Stimulated activated naive B cell treated with anti-CD40 and anti-IgM and Interleukin-4, amounts not matched to agents 10 μg/mL and 1 μg/mL and 100 μg/mL, for 72 hours (primary cell): ENCODE measurements around the gene RNFT2.

ENCODE experiments used
- ATAC-seq, 2 donors: fragments of 150-1000 bp; cut with Tn5 transposase; replicated peaks; 2 replicates each; pipeline ENCODE4 v1.10.0; 2021; ENCODE audit warnings: moderate library complexity in 1 of 2
- DNase-seq: peaks from one replicate; pipeline ENCODE4 v3.0.0; 2021
- H3K27ac Mint-ChIP-seq: one replicate; pipeline ENCODE4 v1.8.0; 2022; ENCODE audit warnings: mild to moderate bottlenecking, mixed read lengths
- H3K27me3 Mint-ChIP-seq, 2 donors: one replicate each; pipeline ENCODE4 v1.8.0; 2022; ENCODE audit warnings: mixed read lengths in 2 of 2
- H3K36me3 Mint-ChIP-seq, 2 donors: one replicate each; pipeline ENCODE4 v1.8.0; 2022; ENCODE audit warnings: mixed read lengths in 2 of 2, mild to moderate bottlenecking in 1 of 2
- H3K4me1 Mint-ChIP-seq, 2 donors: one replicate each; pipeline ENCODE4 v1.8.0; 2022; ENCODE audit warnings: mixed read lengths in 2 of 2, mild to moderate bottlenecking in 1 of 2
- H3K4me3 Mint-ChIP-seq, 2 donors: one replicate each; pipeline ENCODE4 v1.8.0; 2022; ENCODE audit warnings: mild to moderate bottlenecking in 2 of 2, mixed read lengths in 2 of 2, moderate library complexity in 1 of 2
- H3K9me3 Mint-ChIP-seq, 2 donors: one replicate each; pipeline ENCODE4 v1.8.0; 2022; ENCODE audit warnings: mixed read lengths in 2 of 2, mild to moderate bottlenecking in 1 of 2

RNFT2 gene

GRCh38 chr12:116833474-116833873, 95.4 kb downstream of the RNFT2 start:
- H3K4me3 Mint-ChIP-seq: no peak overlapping the region
- peaks cover 4 to 5% of the 10 kb centered on the region in 2 donors for H3K9me3 Mint-ChIP-seq
- H3K36me3 Mint-ChIP-seq: peaks cover 18 to 32% of the 10 kb centered on the region in 2 donors
- no peaks in the 10 kb centered on the region for H3K27me3 Mint-ChIP-seq
- DNase-seq: no peak
- ATAC-seq: no peak
- peaks cover 3% of the 10 kb centered on the region in 2 donors for H3K4me1 Mint-ChIP-seq
- no peak overlapping the region for H3K27ac Mint-ChIP-seq

- Mint-ChIP-seq H3K4me3 (no peak overlapping the region), H3K36me3 (peaks cover 18 to 27% of the 10 kb centered on the region in 2 donors), H3K27me3 (no peaks in the 10 kb centered on the region), H3K9me3 (peaks cover 4 to 5% of the 10 kb centered on the region in 2 donors), H3K4me1 (peaks cover 10% of the 10 kb centered on the region in 2 donors), H3K27ac (no peak overlapping the region)
- ATAC-seq (no peak), DNase-seq (no peak)
Measured at GRCh38 chr12:116835484-116835883, 97.4 kb downstream of the RNFT2 start.

GRCh38 chr12:116837097-116837496, 99.0 kb downstream of the RNFT2 start:
- no peak for ATAC-seq
- no peak for DNase-seq
- no peak overlapping the region for H3K27ac Mint-ChIP-seq
- H3K4me1 Mint-ChIP-seq: peaks cover 10% of the 10 kb centered on the region in 2 donors
- H3K36me3 Mint-ChIP-seq: peaks cover 16 to 27% of the 10 kb centered on the region in 2 donors
- peaks cover 4 to 5% of the 10 kb centered on the region in 2 donors for H3K9me3 Mint-ChIP-seq
- H3K27me3 Mint-ChIP-seq: no peaks in the 10 kb centered on the region
- no peak overlapping the region for H3K4me3 Mint-ChIP-seq

GRCh38 chr12:116838365-116838764, 100.2 kb downstream of the RNFT2 start:
- peaks cover 16 to 28% of the 10 kb centered on the region in 2 donors for H3K36me3 Mint-ChIP-seq

GRCh38 chr12:116839287-116839830, 101.2 kb downstream of the RNFT2 start:
- no peak for DNase-seq
- H3K4me3 Mint-ChIP-seq: no peak overlapping the region
- peaks cover 15 to 30% of the 10 kb centered on the region in 2 donors for H3K36me3 Mint-ChIP-seq
- peaks cover 4 to 5% of the 10 kb centered on the region in 2 donors for H3K9me3 Mint-ChIP-seq
- ATAC-seq: no peak
- H3K27ac Mint-ChIP-seq: no peak overlapping the region
- H3K4me1 Mint-ChIP-seq: peaks cover 10% of the 10 kb centered on the region in 2 donors
- H3K27me3 Mint-ChIP-seq: no peaks in the 10 kb centered on the region

More at GRCh38 chr12:116838365-116838764, 100.2 kb downstream of the RNFT2 start:
- Mint-ChIP-seq H3K27me3 (no peaks in the 10 kb centered on the region), H3K4me1 (peaks cover 10% of the 10 kb centered on the region in 2 donors), H3K9me3 (peaks cover 4 to 5% of the 10 kb centered on the region in 2 donors), H3K4me3 (no peak overlapping the region), H3K27ac (no peak overlapping the region)
- DNase-seq: no peak
- ATAC-seq: no peak

DNA sequence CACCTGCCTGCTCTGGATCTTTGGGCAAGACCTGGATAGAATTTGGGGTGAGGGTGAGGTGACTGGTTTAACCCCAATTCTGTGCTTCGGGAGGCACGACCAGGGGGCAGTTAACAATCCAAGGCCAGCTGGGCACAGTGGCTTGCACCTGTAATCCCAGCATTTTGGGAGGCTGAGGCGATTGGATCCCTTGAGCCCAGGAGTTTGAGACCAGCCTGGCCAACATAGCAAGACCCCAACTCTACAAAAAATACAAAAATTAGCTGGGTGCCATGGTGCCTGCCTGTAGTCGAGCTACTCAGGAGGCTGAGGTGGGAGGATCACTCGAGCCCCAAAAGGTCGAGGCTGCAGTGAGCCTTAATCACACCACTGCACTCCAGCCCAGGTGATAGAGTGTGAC, 105.0 kb downstream of the RNFT2 start:
- no peaks in the 10 kb centered on the region for H3K9me3 Mint-ChIP-seq

GRCh38 chr12:116849216-116849615, 111.1 kb downstream of the RNFT2 start:
- Mint-ChIP-seq H3K27ac (no peak overlapping the region), H3K36me3 (peaks cover 3 to 11% of the 10 kb centered on the region in 2 donors), H3K4me3 (no peak overlapping the region), H3K27me3 (no peaks in the 10 kb centered on the region), H3K9me3 (peaks cover 0 to 2% of the 10 kb centered on the region in 2 donors), H3K4me1 (peaks cover 0 to 2% of the 10 kb centered on the region in 2 donors)
- no peak for ATAC-seq
- no peak for DNase-seq

More for the DNA sequence above, 105.0 kb downstream of the RNFT2 start:
- Mint-ChIP-seq H3K4me1 (peaks cover 8 to 10% of the 10 kb centered on the region in 2 donors), H3K4me3 (no peak overlapping the region), H3K27ac (no peak overlapping the region), H3K27me3 (no peaks in the 10 kb centered on the region), H3K36me3 (peaks cover 0 to 11% of the 10 kb centered on the region in 2 donors)
- DNase-seq (no peak), ATAC-seq (no peak)

- no peaks in the 10 kb centered on the region for H3K27me3 Mint-ChIP-seq
Measured at GRCh38 chr12:116852303-116852702, 114.2 kb downstream of the RNFT2 start.

GRCh38 chr12:116853507-116853906, 115.4 kb downstream of the RNFT2 start:
- peaks cover 21 to 25% of the 10 kb centered on the region in 2 donors for H3K4me1 Mint-ChIP-seq
- DNase-seq (no peak), ATAC-seq (no peak)
- H3K4me3 Mint-ChIP-seq: no peak overlapping the region
- no peak overlapping the region for H3K27ac Mint-ChIP-seq
- H3K27me3 Mint-ChIP-seq: no peaks in the 10 kb centered on the region
- no peaks in the 10 kb centered on the region for H3K9me3 Mint-ChIP-seq
- peaks cover 1 to 3% of the 10 kb centered on the region in 2 donors for H3K36me3 Mint-ChIP-seq

More at GRCh38 chr12:116852303-116852702, 114.2 kb downstream of the RNFT2 start:
- DNase-seq (no peak), ATAC-seq (no peak)
- H3K27ac Mint-ChIP-seq: no peak overlapping the region
- H3K36me3 Mint-ChIP-seq: peaks cover 3 to 8% of the 10 kb centered on the region in 2 donors
- H3K4me3 Mint-ChIP-seq: no peak overlapping the region
- H3K4me1 Mint-ChIP-seq: peaks cover 12% of the 10 kb centered on the region in 2 donors
- peaks cover 0 to 2% of the 10 kb centered on the region in 2 donors for H3K9me3 Mint-ChIP-seq

DNA sequence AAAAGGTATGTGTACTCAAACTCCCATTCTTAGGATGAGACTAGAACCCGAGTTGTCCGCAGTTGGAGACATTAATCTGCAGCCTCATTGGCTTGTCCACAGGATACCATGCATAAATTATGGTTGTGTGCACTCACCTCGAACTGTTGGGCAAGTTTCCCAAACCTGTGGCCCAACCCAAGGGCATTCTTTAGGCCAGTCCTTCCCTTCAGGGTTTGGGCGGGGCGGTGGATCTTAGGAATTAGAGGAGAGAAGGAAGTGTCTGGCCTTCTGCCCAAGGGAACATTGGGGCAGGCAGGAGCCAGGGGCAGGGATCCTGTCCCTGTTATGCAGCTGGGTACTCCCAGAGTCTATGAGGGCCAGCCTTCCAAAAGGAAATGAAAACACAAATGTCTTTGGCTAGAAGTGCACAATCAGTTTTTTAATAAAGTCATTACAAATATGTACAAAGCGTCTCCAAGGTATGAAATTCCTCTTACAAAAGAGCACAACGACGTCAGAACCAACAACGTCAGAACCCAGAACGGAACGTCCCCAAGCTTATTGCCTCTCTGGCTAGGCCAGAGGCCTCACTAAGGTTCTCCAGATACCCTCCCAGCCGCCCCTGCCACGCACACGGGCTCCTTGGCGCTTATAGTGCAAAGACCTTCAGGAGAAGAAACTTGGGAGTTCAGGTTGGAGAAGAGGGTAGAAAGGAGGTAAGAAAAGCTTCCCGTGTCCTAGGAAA, 117.8 kb downstream of the RNFT2 start:
- no peaks in the 10 kb centered on the region for H3K36me3 Mint-ChIP-seq
- no peak overlapping the region for H3K27ac Mint-ChIP-seq
- H3K9me3 Mint-ChIP-seq: no peaks in the 10 kb centered on the region
- peaks cover 30 to 40% of the 10 kb centered on the region in 2 donors for H3K4me1 Mint-ChIP-seq
- DNase-seq (no peak), ATAC-seq (no peak)
- no peaks in the 10 kb centered on the region for H3K27me3 Mint-ChIP-seq
- no peak overlapping the region for H3K4me3 Mint-ChIP-seq

GRCh38 chr12:116856729-116857128, 118.6 kb downstream of the RNFT2 start:
- peaks cover 35 to 48% of the 10 kb centered on the region in 2 donors for H3K4me1 Mint-ChIP-seq
- no peaks in the 10 kb centered on the region for H3K9me3 Mint-ChIP-seq
- H3K27ac Mint-ChIP-seq: no peak overlapping the region
- no peaks in the 10 kb centered on the region for H3K27me3 Mint-ChIP-seq
- H3K4me3 Mint-ChIP-seq: no peak overlapping the region
- DNase-seq: no peak
- ATAC-seq: no peak
- no peaks in the 10 kb centered on the region for H3K36me3 Mint-ChIP-seq

- Mint-ChIP-seq H3K4me1 (peaks cover 43 to 68% of the 10 kb centered on the region in 2 donors), H3K4me3 (no peak overlapping the region), H3K27ac (no peak overlapping the region), H3K9me3 (peaks cover 0 to 5% of the 10 kb centered on the region in 2 donors), H3K36me3 (peaks cover 0 to 3% of the 10 kb centered on the region in 2 donors), H3K27me3 (no peaks in the 10 kb centered on the region)
- no peak for DNase-seq
- no peak for ATAC-seq
Measured at GRCh38 chr12:116859079-116859478, 121.0 kb downstream of the RNFT2 start.

- H3K4me3 Mint-ChIP-seq: peak overlapping the region in 1 of 2 donors; percentile 31
- no peak overlapping the region for H3K27ac Mint-ChIP-seq
- peaks cover 0 to 5% of the 10 kb centered on the region in 2 donors for H3K9me3 Mint-ChIP-seq
- DNase-seq (no peak), ATAC-seq (no peak)
- no peaks in the 10 kb centered on the region for H3K27me3 Mint-ChIP-seq
- peaks cover 41 to 72% of the 10 kb centered on the region in 2 donors for H3K4me1 Mint-ChIP-seq
- peaks cover 0 to 3% of the 10 kb centered on the region in 2 donors for H3K36me3 Mint-ChIP-seq
Measured at GRCh38 chr12:116860263-116860662, 122.1 kb downstream of the RNFT2 start.

GRCh38 chr12:116861320-116861719, 123.2 kb downstream of the RNFT2 start:
- DNase-seq (peak; percentile 73), ATAC-seq (peak; percentile 83 to 84)
- Mint-ChIP-seq H3K36me3 (peaks cover 0 to 3% of the 10 kb centered on the region in 2 donors), H3K9me3 (peaks cover 0 to 5% of the 10 kb centered on the region in 2 donors), H3K27me3 (no peaks in the 10 kb centered on the region), H3K4me3 (peak overlapping the region; percentile 37 to 49), H3K4me1 (peaks cover 38 to 65% of the 10 kb centered on the region in 2 donors), H3K27ac (peak overlapping the region; percentile 91)

- peak overlapping the region in 1 of 2 donors; percentile 44 for H3K4me3 Mint-ChIP-seq
- DNase-seq: no peak
- peaks cover 0 to 3% of the 10 kb centered on the region in 2 donors for H3K36me3 Mint-ChIP-seq
- H3K4me1 Mint-ChIP-seq: peaks cover 33 to 61% of the 10 kb centered on the region in 2 donors
- H3K9me3 Mint-ChIP-seq: peaks cover 0 to 5% of the 10 kb centered on the region in 2 donors
- H3K27ac Mint-ChIP-seq: peak overlapping the region; percentile 91
- ATAC-seq: no peak
- no peaks in the 10 kb centered on the region for H3K27me3 Mint-ChIP-seq
Measured at GRCh38 chr12:116862167-116862566, 124.1 kb downstream of the RNFT2 start.
